GM12865 (cell line): Measurements from ENCODE around the gene ALDH1L2.
A peak's percentile ranks its signal among the peaks of the same experiment; 100 is the strongest.

Source experiments
- DNase-seq: peaks from one replicate; pipeline ENCODE4 v3.0.0; 2010; ENCODE audit warnings: low read depth
- H3K4me3 ChIP-seq: 2 replicates; pipeline ENCODE4 v1.5.1; 2011; ENCODE audit warnings: mild to moderate bottlenecking, low read depth, low read length, control low read depth
- CTCF ChIP-seq: IDR thresholded peaks from 2 replicates; pipeline ENCODE4 v1.5.1; 2011; ENCODE audit warnings: low read length, control low read depth, low read depth, inconsistent platforms; ENCODE audit not compliant: insufficient read depth; ENCODE audit errors: missing control alignments

ALDH1L2 gene

GRCh38 chr12:105083551-105084105 lies 630 bp downstream of the ALDH1L2 start:
- no peak for TF ChIP-seq CTCF
- peak overlapping the region; percentile 61 for H3K4me3 ChIP-seq
- DNase-seq, result peak; percentile 55

- H3K4me3 ChIP-seq, result peak overlapping the region; percentile 61; the same call in 1 of the 2 replicates
- no peak for DNase-seq
- no peak for TF ChIP-seq CTCF
These were observed 1.2 kb downstream of the ALDH1L2 start for GRCh38 chr12:105083031-105083430.

GRCh38 chr12:105078712-105079570 lies 5.3 kb downstream of the ALDH1L2 start:
- DNase-seq, result no peak
- TF ChIP-seq CTCF, result no peak
- no peak overlapping the region for H3K4me3 ChIP-seq

GRCh38 chr12:105077435-105077834 lies 6.8 kb downstream of the ALDH1L2 start:
- DNase-seq, result no peak
- H3K4me3 ChIP-seq, result no peak overlapping the region
- TF ChIP-seq CTCF, result no peak

- no peak for DNase-seq
- TF ChIP-seq CTCF, result no peak
- H3K4me3 ChIP-seq, result no peak overlapping the region
These were observed 7.3 kb downstream of the ALDH1L2 start for GRCh38 chr12:105076913-105077312.

GRCh38 chr12:105076098-105076497 lies 8.2 kb downstream of the ALDH1L2 start:
- no peak for TF ChIP-seq CTCF

More at GRCh38 chr12:105076098-105076497, 8.2 kb downstream of the ALDH1L2 start:
- DNase-seq, result no peak
- H3K4me3 ChIP-seq, result no peak overlapping the region
